Brain microvascular endothelial cell (primary cell): ENCODE measurements around the gene MXRA8.

ENCODE experiments used
- DNase-seq: peaks from one replicate; pipeline ENCODE4 v3.0.0-alpha.2; 2020
- H3K27ac ChIP-seq: fragments of 250-450 bp; sonication (Bioruptor Pico); 2 replicates; pipeline ENCODE4 v1.5.1; 2020; ENCODE audit warnings: mild to moderate bottlenecking, moderate library complexity
- H3K27me3 ChIP-seq: fragments of 250-450 bp; sonication (Bioruptor Pico); replicated peaks from 2 replicates; pipeline ENCODE4 v1.5.1; 2020; ENCODE audit warnings: mild to moderate bottlenecking
- H3K36me3 ChIP-seq: fragments of 250-450 bp; sonication (Bioruptor Pico); replicated peaks from 2 replicates; pipeline ENCODE4 v1.5.1; 2020; ENCODE audit warnings: mild to moderate bottlenecking
- H3K4me3 ChIP-seq: 2 replicates; pipeline ENCODE4 v1.5.1; 2011; ENCODE audit warnings: low read depth, mild to moderate bottlenecking, control low read depth, low read length, moderate library complexity
- in situ Hi-C: cut with HindIII; loops from 2 replicates; pipeline ENCODE4 v1.10.0; 2017; ENCODE audit warnings: low sequenced_read_pairs, low pct_ligation_motif_present
- TF ChIP-seq, protein P1 (sequence below): IDR thresholded peaks from 2 replicates; pipeline ENCODE4 v1.5.1; 2011; ENCODE audit warnings: low read depth, mild to moderate bottlenecking, moderate library complexity, low read length, control low read depth, inconsistent platforms; ENCODE audit errors: missing control alignments

The MXRA8 gene

DNA sequence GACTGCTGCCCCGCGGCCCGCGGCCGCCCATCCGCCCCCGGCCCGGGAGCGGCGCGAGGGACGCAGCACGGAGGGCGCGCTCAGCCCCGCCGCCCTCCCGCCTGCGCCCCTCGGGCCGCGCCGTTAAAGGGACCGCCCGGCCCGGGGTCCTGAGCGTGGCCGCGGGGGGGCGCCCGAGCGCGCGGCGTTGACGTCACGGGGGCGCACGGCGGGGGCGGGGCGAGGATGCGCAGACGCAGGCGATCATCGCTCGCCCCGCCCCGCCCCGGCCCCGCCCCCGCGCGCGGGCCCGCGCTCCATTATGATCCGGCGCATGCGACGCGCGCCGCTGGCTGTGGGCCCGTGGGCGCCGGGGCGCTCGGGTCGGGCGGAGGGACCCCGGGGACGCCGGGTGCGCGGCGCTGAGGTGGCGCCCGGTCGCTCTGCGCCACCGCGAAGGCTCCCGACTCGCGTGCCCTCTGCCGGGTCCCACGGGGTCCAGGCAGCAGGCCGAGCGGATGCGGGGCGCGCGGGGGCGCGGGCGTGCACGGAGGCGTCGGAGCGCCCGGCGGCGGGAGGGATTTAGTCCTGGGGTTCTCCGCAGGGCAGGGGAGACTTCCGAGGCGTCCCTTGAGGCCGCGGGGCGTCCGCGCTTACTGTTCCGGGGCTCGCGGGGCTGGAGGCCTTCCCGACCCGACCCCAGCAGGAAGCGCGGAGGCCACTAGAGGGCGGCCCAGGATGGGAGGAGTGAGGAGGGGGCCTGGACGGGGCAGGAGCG is 8.9 kb downstream of the MXRA8 start, which contains the start of gene DVL1:
Gene DVL1, minus strand, starts transcription at position 163 of the 757 bp plus-strand sequence. CDS start 353 bp downstream, outside the sequence.
- peak within 1 kb of the TSS; percentile 70 for H3K4me3 ChIP-seq
- peak within 1 kb of the TSS; percentile 71 for H3K27ac ChIP-seq
- TF ChIP-seq, protein P1, sequence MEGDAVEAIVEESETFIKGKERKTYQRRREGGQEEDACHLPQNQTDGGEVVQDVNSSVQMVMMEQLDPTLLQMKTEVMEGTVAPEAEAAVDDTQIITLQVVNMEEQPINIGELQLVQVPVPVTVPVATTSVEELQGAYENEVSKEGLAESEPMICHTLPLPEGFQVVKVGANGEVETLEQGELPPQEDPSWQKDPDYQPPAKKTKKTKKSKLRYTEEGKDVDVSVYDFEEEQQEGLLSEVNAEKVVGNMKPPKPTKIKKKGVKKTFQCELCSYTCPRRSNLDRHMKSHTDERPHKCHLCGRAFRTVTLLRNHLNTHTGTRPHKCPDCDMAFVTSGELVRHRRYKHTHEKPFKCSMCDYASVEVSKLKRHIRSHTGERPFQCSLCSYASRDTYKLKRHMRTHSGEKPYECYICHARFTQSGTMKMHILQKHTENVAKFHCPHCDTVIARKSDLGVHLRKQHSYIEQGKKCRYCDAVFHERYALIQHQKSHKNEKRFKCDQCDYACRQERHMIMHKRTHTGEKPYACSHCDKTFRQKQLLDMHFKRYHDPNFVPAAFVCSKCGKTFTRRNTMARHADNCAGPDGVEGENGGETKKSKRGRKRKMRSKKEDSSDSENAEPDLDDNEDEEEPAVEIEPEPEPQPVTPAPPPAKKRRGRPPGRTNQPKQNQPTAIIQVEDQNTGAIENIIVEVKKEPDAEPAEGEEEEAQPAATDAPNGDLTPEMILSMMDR, result peak; percentile 67
- no peaks in the 10 kb centered on the region for H3K27me3 ChIP-seq
- in situ Hi-C loops, result no loop called here
- no peak for DNase-seq
- peaks cover 3% of the 10 kb centered on the region for H3K36me3 ChIP-seq

DNA sequence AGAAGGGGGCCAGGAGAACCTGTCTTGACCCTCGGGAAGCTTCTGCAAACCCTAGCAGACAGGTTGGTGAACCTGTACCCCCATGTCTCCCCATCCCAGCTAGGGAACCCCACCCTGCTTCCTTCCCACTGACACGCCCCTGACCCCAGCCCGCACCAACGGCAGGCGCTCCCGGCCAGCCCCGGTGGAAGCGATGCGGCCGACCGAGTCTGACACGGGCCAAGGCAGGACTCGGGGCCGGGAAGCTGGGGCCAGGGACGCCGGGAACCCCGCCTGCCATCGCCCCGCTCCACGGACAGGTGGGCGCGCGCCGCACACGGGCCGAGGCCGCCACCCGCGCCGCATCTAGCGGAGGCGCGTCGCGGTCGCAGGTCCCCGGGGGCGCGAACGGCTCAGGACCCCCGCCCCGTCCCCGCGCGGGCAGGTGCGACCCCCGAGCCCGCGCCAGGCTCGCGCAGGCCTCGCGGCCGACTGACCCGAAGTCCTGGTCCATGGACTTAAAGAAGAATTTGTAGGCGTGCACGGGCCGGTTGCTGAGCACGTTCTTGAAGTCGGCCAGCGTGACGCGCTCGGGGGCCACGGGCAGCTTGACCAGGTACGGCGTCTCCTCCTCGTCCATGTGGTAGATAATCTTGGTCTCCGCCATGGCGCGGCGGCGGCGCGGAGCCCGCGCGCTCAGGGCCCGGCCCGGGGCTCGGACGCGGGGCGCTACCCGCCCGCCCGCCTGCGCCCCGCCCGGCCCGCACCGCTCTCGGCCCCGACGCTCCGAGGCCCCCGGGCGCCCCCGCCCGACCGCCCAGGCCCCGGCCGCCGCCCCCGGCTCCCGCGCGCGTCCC is 9.7 kb downstream of the MXRA8 start:
- TF ChIP-seq, protein P1, result no peak
- DNase-seq, result peak; percentile 26
- Histone ChIP-seq H3K27ac (no peak overlapping the region), H3K36me3 (no peaks in the 10 kb centered on the region), H3K27me3 (no peaks in the 10 kb centered on the region), H3K4me3 (peak overlapping the region; percentile 70)
- in situ Hi-C loops, result no loop called here

DNA sequence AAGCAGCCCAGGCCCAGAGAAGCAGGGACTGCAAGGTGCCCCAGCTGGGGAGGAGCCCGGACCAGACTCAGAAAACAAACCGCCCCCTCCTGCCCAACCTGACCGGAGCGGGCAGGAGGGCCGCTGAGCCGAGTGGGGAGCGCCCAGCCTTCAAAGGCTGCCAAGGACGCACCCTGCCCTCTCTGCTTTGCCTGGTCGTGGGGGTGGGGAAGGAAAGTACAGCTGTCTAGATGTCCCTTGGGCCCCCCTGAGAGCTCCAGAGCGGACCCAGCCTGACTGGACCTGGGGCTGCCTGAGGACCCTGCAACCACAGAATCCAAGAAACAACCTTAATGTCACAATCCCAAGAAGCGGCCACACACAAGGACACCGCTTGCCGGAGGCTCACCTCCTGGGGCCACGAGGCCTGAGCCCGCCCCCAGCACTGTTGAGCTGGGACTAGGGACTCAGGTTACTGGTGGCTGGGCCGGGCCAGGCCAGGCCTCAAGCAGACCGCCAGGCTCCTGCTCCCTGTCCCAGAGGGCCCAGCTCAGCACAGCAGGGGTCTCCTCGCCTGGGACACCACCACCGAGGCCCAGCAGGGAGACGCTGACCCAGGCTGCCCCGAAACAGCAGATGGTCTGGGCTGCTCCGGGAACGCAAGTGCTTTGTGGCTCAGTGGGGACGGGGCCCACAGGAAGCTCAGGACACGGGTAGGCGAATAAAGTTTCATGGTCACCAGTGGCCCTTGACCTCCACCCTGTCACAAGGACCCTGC is 10.5 kb downstream of the MXRA8 start:
- H3K27me3 ChIP-seq, result no peaks in the 10 kb centered on the region
- H3K27ac ChIP-seq, result no peak overlapping the region
- peak overlapping the region; percentile 70 for H3K4me3 ChIP-seq
- DNase-seq, result no peak
- no peaks in the 10 kb centered on the region for H3K36me3 ChIP-seq
- in situ Hi-C loops, result no loop called here
- TF ChIP-seq, protein P1, result no peak

DNA sequence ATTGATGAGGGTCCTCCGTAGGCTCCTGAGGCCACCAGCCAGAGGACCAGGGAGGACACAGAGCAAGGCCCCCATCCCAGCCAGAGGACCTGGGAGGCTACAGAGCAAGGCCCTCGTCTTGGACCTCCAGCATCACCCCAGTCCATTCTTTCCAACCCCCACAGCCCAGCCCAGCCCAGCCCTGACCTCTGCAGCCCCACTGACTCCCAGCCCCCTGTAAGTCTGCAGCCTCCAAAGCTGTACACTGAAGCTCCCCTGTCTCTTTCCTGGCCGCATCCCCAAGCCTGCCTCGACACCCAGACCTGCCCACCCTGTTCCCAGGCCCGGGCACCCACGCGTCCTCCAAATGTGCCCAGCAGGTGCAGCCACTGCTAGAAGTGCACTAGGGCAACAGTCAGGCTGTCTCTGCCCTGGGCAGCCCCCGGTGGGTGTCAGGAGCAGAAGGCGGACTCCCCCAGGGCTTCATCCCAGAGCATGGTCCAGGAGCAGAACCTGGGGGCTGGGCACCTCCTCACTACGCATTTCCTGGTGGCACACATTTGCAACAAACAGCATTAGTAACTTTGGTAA is 11.2 kb downstream of the MXRA8 start:
- peak overlapping the region; percentile 70 for H3K4me3 ChIP-seq
- in situ Hi-C loops, result no loop called here
- H3K27me3 ChIP-seq, result no peaks in the 10 kb centered on the region
- TF ChIP-seq, protein P1, result no peak
- DNase-seq, result no peak
- no peak overlapping the region for H3K27ac ChIP-seq
- H3K36me3 ChIP-seq, result no peaks in the 10 kb centered on the region

DNA sequence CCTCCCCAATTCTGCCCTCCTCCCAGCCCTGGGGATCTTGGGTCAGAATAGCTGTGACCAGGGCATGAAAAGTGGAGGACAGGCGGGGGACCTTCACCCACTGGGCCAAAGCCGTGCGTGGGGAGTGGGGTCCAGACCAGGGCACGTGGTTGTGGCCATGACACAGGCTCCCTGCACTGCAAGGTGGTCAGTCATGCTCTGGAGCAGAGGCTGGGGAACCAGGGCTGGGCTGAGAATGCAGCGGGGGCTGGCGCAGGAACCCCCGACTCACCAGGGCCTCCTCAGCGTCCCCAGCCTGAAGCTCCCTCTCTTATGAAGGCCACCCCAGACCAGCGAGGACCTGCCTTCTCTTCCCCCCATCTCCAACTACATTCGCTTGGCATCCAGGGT is 11.9 kb downstream of the MXRA8 start:
- Histone ChIP-seq H3K4me3 (no peak overlapping the region), H3K36me3 (peaks cover 4% of the 10 kb centered on the region), H3K27me3 (no peaks in the 10 kb centered on the region), H3K27ac (no peak overlapping the region)
- TF ChIP-seq, protein P1, result no peak
- DNase-seq, result no peak
- in situ Hi-C loops, result no loop called here
